ENCODE measurements around the gene SUSD3. TPM values are rescaled to one million over a fixed set of nuclear protein-coding genes. Genes with fewer than 3 reads are reported as not detected.

SUSD3 gene
- total RNA-seq, 2 experiments from 2014 or later, result 34.6 to 36.7 TPM

DNA sequence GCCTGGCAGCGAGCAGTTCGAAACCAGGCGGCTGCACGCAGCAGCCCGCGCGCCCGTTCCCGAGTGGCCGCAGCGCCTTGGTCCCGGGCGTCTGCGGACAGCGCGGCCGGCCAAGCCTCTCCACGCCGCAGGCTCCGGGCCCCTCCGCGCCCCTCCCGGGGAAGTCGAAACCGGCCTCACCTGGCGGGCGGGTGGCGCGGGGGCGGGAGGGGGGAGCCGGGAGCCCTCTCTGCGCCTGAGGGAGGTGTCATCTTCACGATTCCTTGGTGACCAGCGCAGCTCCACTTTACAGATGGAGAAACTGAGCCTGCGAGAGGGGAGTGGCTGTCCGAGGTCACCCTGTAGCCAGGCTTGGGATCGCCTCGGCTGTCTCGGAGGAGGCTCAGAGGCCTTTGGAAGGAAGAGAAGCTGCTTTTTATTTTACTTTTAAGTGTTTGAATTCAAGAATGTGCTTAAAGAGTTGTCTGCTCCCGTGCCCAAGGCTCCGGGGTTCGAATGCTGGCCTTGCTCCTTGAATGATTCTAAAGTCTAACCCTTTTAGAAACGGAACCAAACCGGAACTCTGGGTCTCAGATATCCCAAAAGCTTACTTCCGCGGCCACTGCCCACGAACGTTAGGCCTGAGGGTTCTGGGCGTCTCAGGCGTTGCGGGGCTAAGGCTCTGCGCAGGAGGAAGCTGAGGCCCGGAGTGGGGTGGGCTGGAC lies 662 bp downstream of the SUSD3 start:
- ChIA-PET CTCF (interaction anchor here (1.1 to 2.7 kb wide), 6 partner anchors 8 to 56 kb away, joined by 3 to 12 read pairs (median 4); no protein-coding TSS in a partner anchor), POLR2A (interaction anchor here (0.8 to 2.2 kb wide), 12 partner anchors 9 to 95 kb away, joined by 3 to 15 read pairs (median 4); no protein-coding TSS in a partner anchor)
- DNase-seq, result peak; percentile 45
- peaks cover 55% of the 10 kb centered on the region for H3K4me1 Mint-ChIP-seq (ENCODE audit: low read depth)
- H3K27me3 Mint-ChIP-seq, result no peaks in the 10 kb centered on the region
- peaks cover 3% of the 10 kb centered on the region for H3K36me3 Mint-ChIP-seq (ENCODE audit: low read depth)
- TF ChIP-seq, protein P1, sequence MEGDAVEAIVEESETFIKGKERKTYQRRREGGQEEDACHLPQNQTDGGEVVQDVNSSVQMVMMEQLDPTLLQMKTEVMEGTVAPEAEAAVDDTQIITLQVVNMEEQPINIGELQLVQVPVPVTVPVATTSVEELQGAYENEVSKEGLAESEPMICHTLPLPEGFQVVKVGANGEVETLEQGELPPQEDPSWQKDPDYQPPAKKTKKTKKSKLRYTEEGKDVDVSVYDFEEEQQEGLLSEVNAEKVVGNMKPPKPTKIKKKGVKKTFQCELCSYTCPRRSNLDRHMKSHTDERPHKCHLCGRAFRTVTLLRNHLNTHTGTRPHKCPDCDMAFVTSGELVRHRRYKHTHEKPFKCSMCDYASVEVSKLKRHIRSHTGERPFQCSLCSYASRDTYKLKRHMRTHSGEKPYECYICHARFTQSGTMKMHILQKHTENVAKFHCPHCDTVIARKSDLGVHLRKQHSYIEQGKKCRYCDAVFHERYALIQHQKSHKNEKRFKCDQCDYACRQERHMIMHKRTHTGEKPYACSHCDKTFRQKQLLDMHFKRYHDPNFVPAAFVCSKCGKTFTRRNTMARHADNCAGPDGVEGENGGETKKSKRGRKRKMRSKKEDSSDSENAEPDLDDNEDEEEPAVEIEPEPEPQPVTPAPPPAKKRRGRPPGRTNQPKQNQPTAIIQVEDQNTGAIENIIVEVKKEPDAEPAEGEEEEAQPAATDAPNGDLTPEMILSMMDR (IDR thresholded peaks at IDR 0.05), result no peak
- H3K9me3 Mint-ChIP-seq, result no peaks in the 10 kb centered on the region
- intact Hi-C loops (cut with micrococcal nuclease), result loop anchor here (10.0 kb wide), 1 partner anchor 944 kb away; the partner anchor contains the start of gene SPTLC1
- peak overlapping the region; percentile 97 for H3K27ac Mint-ChIP-seq
- peak overlapping the region; percentile 86 for H3K4me3 Mint-ChIP-seq
- ATAC-seq, result peak; percentile 3

DNA sequence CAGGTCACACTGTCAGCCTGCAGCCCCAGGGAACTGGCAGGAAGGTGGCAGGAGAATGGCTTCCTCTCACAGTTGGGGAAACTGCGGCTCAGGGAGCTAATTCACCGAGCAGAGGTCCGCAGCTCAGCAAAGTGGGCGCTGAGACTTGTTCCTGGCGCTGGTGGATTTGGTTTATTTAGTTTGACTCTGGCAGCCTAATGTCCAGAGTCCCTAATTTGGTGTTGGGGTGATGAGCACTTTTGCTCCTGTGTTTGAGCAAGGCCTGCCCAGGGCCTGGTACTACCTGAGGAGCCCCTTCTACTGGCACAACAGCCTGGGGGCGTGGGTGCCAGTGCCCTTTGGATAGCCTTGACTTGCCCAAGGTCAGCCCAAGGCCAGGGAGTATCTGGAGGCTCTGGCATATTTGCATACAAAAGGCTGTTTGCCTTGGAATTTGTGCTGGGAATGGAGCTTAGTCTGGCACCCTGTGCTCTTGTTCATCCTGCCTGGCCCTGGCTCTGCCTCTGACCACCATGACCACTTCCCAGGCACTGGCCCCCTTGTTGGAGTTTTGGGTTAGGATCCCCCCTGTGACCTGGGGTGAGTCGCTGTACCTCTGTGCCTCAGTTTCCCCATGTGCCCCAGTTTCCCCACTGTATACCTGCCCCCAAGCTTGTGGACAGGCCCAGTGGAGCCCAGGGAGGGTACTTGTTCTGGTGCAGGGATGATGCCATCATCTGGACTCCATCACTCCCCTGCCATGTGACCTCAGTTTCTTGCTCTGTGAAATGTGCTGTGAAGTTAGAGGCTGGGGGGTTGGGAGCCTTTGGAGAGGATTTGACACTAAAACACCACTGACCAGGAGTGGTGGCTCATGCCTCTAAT lies 1.4 kb downstream of the SUSD3 start:
- H3K4me3 Mint-ChIP-seq, result peak overlapping the region; percentile 86
- H3K27me3 Mint-ChIP-seq, result no peaks in the 10 kb centered on the region
- peaks cover 61% of the 10 kb centered on the region for H3K4me1 Mint-ChIP-seq (ENCODE audit: low read depth)
- H3K9me3 Mint-ChIP-seq, result no peaks in the 10 kb centered on the region
- peak overlapping the region; percentile 97 for H3K27ac Mint-ChIP-seq
- ChIA-PET CTCF (interaction anchor here (1.0 to 2.7 kb wide), 8 partner anchors 9 to 74 kb away, joined by 3 to 12 read pairs (median 4); no protein-coding TSS in a partner anchor), POLR2A (interaction anchor here (0.8 to 2.2 kb wide), 15 partner anchors 9 to 96 kb away, joined by 3 to 15 read pairs (median 4); no protein-coding TSS in a partner anchor)
- peaks cover 6% of the 10 kb centered on the region for H3K36me3 Mint-ChIP-seq (ENCODE audit: low read depth)
- ATAC-seq (no peak), DNase-seq (peak; percentile 27)
- TF ChIP-seq, protein P1 (IDR thresholded peaks at IDR 0.05), result no peak
- intact Hi-C loops (cut with micrococcal nuclease), result loop anchor here (5.0 to 10.0 kb wide), 4 partner anchors 33 to 945 kb away; partner anchors contain the start of genes CARD19 and SPTLC1

DNA sequence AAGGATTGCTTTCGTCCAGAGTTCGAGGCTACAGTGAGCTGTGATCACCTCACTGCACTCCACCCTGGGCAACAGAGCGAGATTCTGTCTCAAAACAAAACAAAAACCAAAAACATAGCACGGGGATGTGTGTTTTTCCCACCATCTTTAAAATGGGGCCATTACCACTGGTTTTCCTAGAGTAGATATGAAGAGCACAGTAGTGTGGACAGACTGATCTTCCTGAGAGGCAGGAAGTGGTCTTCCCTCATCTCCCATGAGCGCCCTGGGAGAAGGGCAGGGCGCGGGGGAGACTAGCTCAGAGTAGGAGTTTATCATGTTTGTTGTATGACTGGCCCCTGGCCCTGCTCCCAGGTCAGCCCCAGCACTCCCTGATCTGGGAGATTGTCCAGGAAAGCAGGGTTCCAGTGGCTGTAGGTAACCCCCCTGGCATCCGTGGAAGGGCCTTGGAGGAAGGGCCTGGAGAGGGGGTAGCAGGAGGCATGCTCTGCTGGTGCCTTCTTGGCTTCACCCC lies 2.3 kb downstream of the SUSD3 start:
- TF ChIP-seq, protein P1 (IDR thresholded peaks at IDR 0.05), result no peak
- ChIA-PET POLR2A (interaction anchor here (1.0 to 2.2 kb wide), 6 partner anchors 13 to 97 kb away, joined by 3 to 15 read pairs (median 4); no protein-coding TSS in a partner anchor), CTCF (interaction anchor here (1.0 to 2.7 kb wide), 6 partner anchors 10 to 74 kb away, joined by 3 to 12 read pairs (median 4); no protein-coding TSS in a partner anchor)
- ATAC-seq (no peak), DNase-seq (peak; percentile 47)
- Mint-ChIP-seq H3K4me3 (peak overlapping the region; percentile 86), H3K9me3 (no peaks in the 10 kb centered on the region), H3K4me1 (ENCODE audit: low read depth) (peaks cover 66% of the 10 kb centered on the region), H3K27me3 (no peaks in the 10 kb centered on the region), H3K36me3 (ENCODE audit: low read depth) (peaks cover 11% of the 10 kb centered on the region), H3K27ac (peak overlapping the region; percentile 97)
- intact Hi-C loops (cut with micrococcal nuclease), result loop anchor here (5.0 kb wide), 3 partner anchors 34 to 94 kb away; partner anchors contain the start of gene CARD19

DNA sequence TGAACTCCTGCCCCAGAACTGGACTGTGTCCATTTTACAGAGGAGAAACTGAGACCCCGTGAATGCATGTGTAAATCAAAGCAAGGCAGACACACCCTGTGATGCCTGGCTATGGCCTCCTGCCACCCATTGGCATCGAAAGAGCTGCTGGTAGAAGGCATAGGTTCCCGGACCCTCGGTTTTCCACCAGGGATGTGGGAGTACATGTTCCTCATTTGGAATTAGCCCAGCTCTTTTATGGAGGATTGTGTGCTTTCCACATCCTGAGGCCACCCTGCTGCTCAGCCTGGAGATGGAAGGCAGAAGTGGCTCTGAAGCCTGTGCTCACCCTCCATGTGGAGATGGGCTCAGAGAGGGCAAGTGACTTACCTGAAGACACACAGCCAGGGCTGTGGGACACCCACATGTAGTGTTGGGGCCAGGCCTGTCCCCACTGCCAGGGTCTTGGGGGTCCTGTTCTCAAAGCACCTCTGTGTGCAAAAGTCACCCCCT lies 2.8 kb downstream of the SUSD3 start:
- intact Hi-C loops (cut with micrococcal nuclease), result loop anchor here (5.0 kb wide), 3 partner anchors 34 to 94 kb away; partner anchors contain the start of gene CARD19
- peak overlapping the region; percentile 86 for H3K4me3 Mint-ChIP-seq
- no peaks in the 10 kb centered on the region for H3K27me3 Mint-ChIP-seq
- peaks cover 13% of the 10 kb centered on the region for H3K36me3 Mint-ChIP-seq (ENCODE audit: low read depth)
- ChIA-PET CTCF (interaction anchor here (1.2 to 2.7 kb wide), 4 partner anchors 13 to 58 kb away, joined by 3 to 12 read pairs (median 8); no protein-coding TSS in a partner anchor), POLR2A (interaction anchor here (1.0 to 2.2 kb wide), 2 partner anchors 28 to 97 kb away, joined by 3 to 15 read pairs; no protein-coding TSS in a partner anchor)
- no peaks in the 10 kb centered on the region for H3K9me3 Mint-ChIP-seq
- ATAC-seq (no peak), DNase-seq (no peak)
- TF ChIP-seq, protein P1 (IDR thresholded peaks at IDR 0.05), result no peak
- H3K4me1 Mint-ChIP-seq (ENCODE audit: low read depth), result peaks cover 68% of the 10 kb centered on the region
- peak overlapping the region; percentile 97 for H3K27ac Mint-ChIP-seq

Data from activated CD8-positive, alpha-beta T cell treated with anti-CD3 and anti-CD28 coated beads for 36 hours (primary cell).